Upper lobe of left lung (tissue), 4 donors: ENCODE results near the gene DUSP2.

ENCODE experiments used
- EP300 ChIP-seq, 4 donors: sonication (generic); formaldehyde crosslinking; IDR thresholded peaks; one replicate each; pipeline ENCODE4 v1.5.1; 2017; ENCODE audit warnings: antibody characterized with exemption in 4 of 4, control low read depth in 2 of 4
- POLR2A ChIP-seq, 4 donors: fragments of 450-650 bp; IDR thresholded peaks; one replicate each; pipeline ENCODE4 v1.5.1; 2016 to 2017; ENCODE audit warnings: antibody characterized with exemption in 4 of 4, mild to moderate bottlenecking in 2 of 4
- POLR2AphosphoS5 ChIP-seq, 2 donors: sonication (generic); formaldehyde crosslinking; IDR thresholded peaks; one replicate each; pipeline ENCODE4 v1.5.1; 2017; ENCODE audit warnings: antibody characterized with exemption in 2 of 2
- TF ChIP-seq, protein P1 (sequence below), 6 experiments: fragments of 450-650 bp in 4 of 6; fragments of 200-600 bp in 2 of 6; sonication (generic) in 2 of 6; IDR thresholded peaks; one replicate each; pipeline ENCODE4 v1.5.1; 2016 to 2019; ENCODE audit warnings: antibody characterized with exemption in 6 of 6

DNA sequence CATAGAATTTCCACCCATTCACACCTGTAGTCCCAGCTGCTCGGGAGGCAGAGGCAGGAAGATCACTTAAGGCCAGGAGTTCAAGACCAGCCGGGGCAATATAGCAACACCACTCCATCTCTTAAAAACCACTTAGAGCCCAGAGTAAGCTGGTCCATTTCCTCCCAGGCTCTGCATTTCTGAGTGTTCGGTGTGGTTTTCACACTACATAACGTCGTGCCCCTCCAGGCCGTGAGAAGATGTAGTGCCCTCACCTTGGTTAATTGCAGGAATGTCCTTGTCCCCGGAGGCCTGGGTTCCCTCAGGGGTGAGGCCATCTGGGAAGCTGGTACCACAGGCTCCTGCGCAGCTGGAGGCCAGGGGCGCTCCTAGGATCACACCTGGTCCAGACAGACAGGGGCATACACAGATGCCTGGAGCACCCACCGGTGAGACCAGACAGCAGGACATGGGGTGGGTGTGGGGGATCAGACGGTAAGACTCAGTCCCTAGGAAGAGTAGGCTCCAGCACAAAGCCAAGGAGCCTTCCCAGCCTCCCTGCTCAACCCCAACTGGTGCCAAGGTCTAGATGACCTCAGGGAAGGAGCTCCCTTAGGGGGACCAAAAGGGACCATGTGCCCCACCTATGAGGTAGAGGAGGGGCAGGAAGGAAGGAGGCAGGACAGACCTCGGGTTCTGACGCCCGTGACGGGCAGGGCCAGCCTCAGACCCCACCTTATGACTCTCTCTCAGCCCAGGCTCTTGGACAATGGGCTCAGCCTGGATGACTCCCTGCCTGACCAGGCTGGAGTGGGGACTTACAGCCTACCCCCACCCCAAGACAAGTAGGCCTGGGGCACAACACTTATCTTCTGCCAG lies 7.7 kb downstream of the DUSP2 start:
- TF ChIP-seq, protein P1, sequence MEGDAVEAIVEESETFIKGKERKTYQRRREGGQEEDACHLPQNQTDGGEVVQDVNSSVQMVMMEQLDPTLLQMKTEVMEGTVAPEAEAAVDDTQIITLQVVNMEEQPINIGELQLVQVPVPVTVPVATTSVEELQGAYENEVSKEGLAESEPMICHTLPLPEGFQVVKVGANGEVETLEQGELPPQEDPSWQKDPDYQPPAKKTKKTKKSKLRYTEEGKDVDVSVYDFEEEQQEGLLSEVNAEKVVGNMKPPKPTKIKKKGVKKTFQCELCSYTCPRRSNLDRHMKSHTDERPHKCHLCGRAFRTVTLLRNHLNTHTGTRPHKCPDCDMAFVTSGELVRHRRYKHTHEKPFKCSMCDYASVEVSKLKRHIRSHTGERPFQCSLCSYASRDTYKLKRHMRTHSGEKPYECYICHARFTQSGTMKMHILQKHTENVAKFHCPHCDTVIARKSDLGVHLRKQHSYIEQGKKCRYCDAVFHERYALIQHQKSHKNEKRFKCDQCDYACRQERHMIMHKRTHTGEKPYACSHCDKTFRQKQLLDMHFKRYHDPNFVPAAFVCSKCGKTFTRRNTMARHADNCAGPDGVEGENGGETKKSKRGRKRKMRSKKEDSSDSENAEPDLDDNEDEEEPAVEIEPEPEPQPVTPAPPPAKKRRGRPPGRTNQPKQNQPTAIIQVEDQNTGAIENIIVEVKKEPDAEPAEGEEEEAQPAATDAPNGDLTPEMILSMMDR (IDR thresholded peaks at IDR 0.05), result no peak
- no peak for TF ChIP-seq POLR2AphosphoS5 (IDR thresholded peaks at IDR 0.05)
- no peak for TF ChIP-seq POLR2A (IDR thresholded peaks at IDR 0.05)
- no peak for TF ChIP-seq EP300 (IDR thresholded peaks at IDR 0.05)
